Liver (tissue), 9 donors: ENCODE results near the gene CTU1. TPM values are rescaled to one million over a fixed set of nuclear protein-coding genes. Genes with fewer than 3 reads are reported as not detected.

Experiments
- DNase-seq: peaks from one replicate; pipeline ENCODE4 v3.0.0-alpha.2; 2017; ENCODE audit warnings: low spot score
- H3K27ac ChIP-seq, 2 donors: one replicate each; pipeline ENCODE4 v1.7.0; 2013; ENCODE audit warnings: inconsistent platforms in 2 of 2, low read length in 2 of 2, control low read depth in 1 of 2, low read depth in 1 of 2, mild to moderate bottlenecking in 1 of 2
- H3K27me3 ChIP-seq, 4 donors: one replicate each; pipeline versions ENCODE4 v1.6.1 to v1.7.0; 2013; ENCODE audit warnings: low read length in 3 of 4, inconsistent platforms in 1 of 4, mild to moderate bottlenecking in 1 of 4, moderate library complexity in 1 of 4; ENCODE audit not compliant: control insufficient read depth in 4 of 4, insufficient read depth in 4 of 4
- H3K36me3 ChIP-seq, 4 donors: one replicate each; pipeline versions ENCODE4 v1.6.1 to v1.7.0; 2013; ENCODE audit warnings: low read length in 3 of 4, mild to moderate bottlenecking in 3 of 4, low read depth in 1 of 4, moderate library complexity in 1 of 4; ENCODE audit not compliant: control insufficient read depth in 4 of 4, insufficient read depth in 3 of 4
- H3K4me1 ChIP-seq, 4 donors: one replicate each; pipeline versions ENCODE4 v1.6.1 to v1.7.0; 2013; ENCODE audit warnings: low read length in 3 of 4, mild to moderate bottlenecking in 3 of 4, moderate library complexity in 1 of 4; ENCODE audit not compliant: control insufficient read depth in 4 of 4, insufficient read depth in 4 of 4
- H3K4me3 ChIP-seq, 3 donors: one replicate each; pipeline versions ENCODE4 v1.6.1 to v1.7.0; 2013; ENCODE audit warnings: low read length in 3 of 3, control low read depth in 1 of 3, low read depth in 1 of 3, mild to moderate bottlenecking in 1 of 3
- H3K9ac ChIP-seq, 2 donors: one replicate each; pipeline ENCODE4 v1.7.0; 2013; ENCODE audit warnings: low read length in 2 of 2, mild to moderate bottlenecking in 2 of 2, moderate library complexity in 2 of 2, control low read depth in 1 of 2, low read depth in 1 of 2
- H3K9me3 ChIP-seq, 4 donors: one replicate each; pipeline versions ENCODE4 v1.6.1 to v1.7.0; 2013; ENCODE audit warnings: low read length in 3 of 4; ENCODE audit not compliant: control insufficient read depth in 4 of 4
- EGR1 ChIP-seq, 2 donors: IDR thresholded peaks; 2 replicates each; pipeline ENCODE4 v1.6.1; 2016 to 2018; ENCODE audit warnings: antibody characterized with exemption in 2 of 2, low read depth in 2 of 2
- FOXA1 ChIP-seq: IDR thresholded peaks from 2 replicates; pipeline ENCODE4 v1.6.1; 2016; ENCODE audit warnings: antibody characterized with exemption
- FOXA2 ChIP-seq: IDR thresholded peaks from 2 replicates; pipeline ENCODE4 v1.6.1; 2016; ENCODE audit warnings: antibody characterized with exemption
- GABPA ChIP-seq, 2 donors: IDR thresholded peaks in 1 of 2; conservative IDR thresholded peaks in 1 of 2; 2 replicates each; pipeline ENCODE4 v1.6.1; 2016; ENCODE audit warnings: antibody characterized with exemption in 2 of 2, mild to moderate bottlenecking in 1 of 2, moderate library complexity in 1 of 2
- HNF4A ChIP-seq, 2 donors: conservative IDR thresholded peaks; 2 replicates each; pipeline ENCODE4 v1.6.1; 2016; ENCODE audit warnings: antibody characterized with exemption in 2 of 2, mild to moderate bottlenecking in 2 of 2
- HNF4G ChIP-seq: IDR thresholded peaks from 2 replicates; pipeline ENCODE4 v1.6.1; 2016; ENCODE audit warnings: antibody characterized with exemption
- JUND ChIP-seq, 2 donors: IDR thresholded peaks; 2 replicates each; pipeline ENCODE4 v1.6.1; 2016; ENCODE audit warnings: antibody characterized with exemption in 2 of 2
- NR2F2 ChIP-seq: IDR thresholded peaks from 2 replicates; pipeline ENCODE4 v1.6.1; 2016; ENCODE audit warnings: antibody characterized with exemption
- RAD21 ChIP-seq, 2 donors: IDR thresholded peaks; 2 replicates each; pipeline ENCODE4 v1.6.1; 2016; ENCODE audit warnings: antibody characterized with exemption in 2 of 2, mild to moderate bottlenecking in 2 of 2
- REST ChIP-seq: IDR thresholded peaks from 2 replicates; pipeline ENCODE4 v1.6.1; 2016; ENCODE audit warnings: antibody characterized with exemption, mild to moderate bottlenecking
- RXRA ChIP-seq, 2 donors: IDR thresholded peaks; 2 replicates each; pipeline ENCODE4 v1.6.1; 2017 to 2018; ENCODE audit warnings: antibody characterized with exemption in 2 of 2, mild to moderate bottlenecking in 1 of 2
- SP1 ChIP-seq: IDR thresholded peaks from 2 replicates; pipeline ENCODE4 v1.6.1; 2018; ENCODE audit warnings: antibody characterized with exemption, mild to moderate bottlenecking
- TAF1 ChIP-seq: conservative IDR thresholded peaks from 2 replicates; pipeline ENCODE4 v1.6.1; 2016; ENCODE audit warnings: antibody characterized with exemption, mild to moderate bottlenecking
- YY1 ChIP-seq: IDR thresholded peaks from 2 replicates; pipeline ENCODE4 v1.6.1; 2016; ENCODE audit warnings: antibody characterized with exemption, mild to moderate bottlenecking
- WGBS: extraction: QIAGEN DNeasy Blood & Tissue Kit; methylation state at CpG from one replicate; pipeline ENCODE4 v1.1.7; 2013; 5-methylcytosine and 5-hydroxymethylcytosine counted together
- polyA plus RNA-seq, 2 donors: library from polyadenylated mRNA; stranded (reverse) in 1 of 2; unstranded in 1 of 2; fragments of 200-250 nt in 1 of 2; fragments of >200 nt in 1 of 2; fragmentation: Nextera tagmentation in 1 of 2; extraction: Ambion mirVana in 1 of 2; gene quantifications; one replicate each; pipeline versions ENCODE4 v1.2.1 to v1.2.3, GENCODE V29; 2013 to 2015
- total RNA-seq, 2 donors: library from RNA; depleted of rRNA; stranded (reverse); fragments of >200 nt; gene quantifications; one replicate each; pipeline ENCODE4 v1.2.3, GENCODE V29; 2014
- TF ChIP-seq, protein P1 (sequence below): IDR thresholded peaks from 2 replicates; pipeline ENCODE4 v1.6.1; 2016; ENCODE audit warnings: antibody characterized with exemption
- TF ChIP-seq, protein P2 (sequence below): IDR thresholded peaks from 2 replicates; pipeline ENCODE4 v1.6.1; 2016; ENCODE audit warnings: antibody characterized with exemption
- donor health status: healthy.
- donor health status: healthy.
- donor health status: healthy.
- donor health status: healthy.
- donor health status: healthy.

The CTU1 gene
- total and polyA plus RNA-seq, 4 donors, result 0.19 to 3.7 (median 2.5) TPM

- no peak for TF ChIP-seq EGR1 (IDR thresholded peaks at IDR 0.05; ENCODE audit: low read depth in 2 of 2)
- TF ChIP-seq, protein P1, sequence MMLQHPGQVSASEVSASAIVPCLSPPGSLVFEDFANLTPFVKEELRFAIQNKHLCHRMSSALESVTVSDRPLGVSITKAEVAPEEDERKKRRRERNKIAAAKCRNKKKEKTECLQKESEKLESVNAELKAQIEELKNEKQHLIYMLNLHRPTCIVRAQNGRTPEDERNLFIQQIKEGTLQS, result no peak
- no peak for TF ChIP-seq RAD21 (IDR thresholded peaks at IDR 0.05)
- no peak for TF ChIP-seq FOXA1
- TF ChIP-seq HNF4A (conservative IDR thresholded peaks at IDR 0.05), result no peak
- TF ChIP-seq SP1, result no peak
- TF ChIP-seq HNF4G, result no peak
- TF ChIP-seq REST, result no peak
- TF ChIP-seq JUND (IDR thresholded peaks at IDR 0.05), result no peak
- TF ChIP-seq YY1, result no peak
- no peak for TF ChIP-seq NR2F2
- TF ChIP-seq TAF1, result no peak
- TF ChIP-seq FOXA2, result no peak
- H3K9me3 ChIP-seq, result no peaks in the 10 kb centered on the region
- no peaks in the 10 kb centered on the region for H3K27me3 ChIP-seq
- no peak overlapping the region for H3K4me3 ChIP-seq
- peaks cover 0 to 10% (median 2%) of the 10 kb centered on the region in 4 donors for H3K4me1 ChIP-seq
- no peak overlapping the region for H3K27ac ChIP-seq
- no peak overlapping the region for H3K9ac ChIP-seq
- no peak for DNase-seq
- no peaks in the 10 kb centered on the region for H3K36me3 ChIP-seq
- 90% methylated on average over 8 of the region's 8 CpGs for WGBS
Observed at GRCh38 chr19:51121257-51121656, 13.0 kb upstream of the CTU1 start.

- Histone ChIP-seq H3K4me1 (peaks cover 0 to 7% (median 2%) of the 10 kb centered on the region in 4 donors), H3K9ac (no peak overlapping the region), H3K36me3 (no peaks in the 10 kb centered on the region), H3K27me3 (no peaks in the 10 kb centered on the region), H3K27ac (no peak overlapping the region), H3K4me3 (no peak overlapping the region), H3K9me3 (no peaks in the 10 kb centered on the region)
- 78% methylated on average over 6 of the region's 6 CpGs for WGBS
- DNase-seq, result no peak
- no peak for TF ChIP-seq RXRA (IDR thresholded peaks at IDR 0.05)
Observed at GRCh38 chr19:51120160-51120559, 12.0 kb upstream of the CTU1 start.

DNA sequence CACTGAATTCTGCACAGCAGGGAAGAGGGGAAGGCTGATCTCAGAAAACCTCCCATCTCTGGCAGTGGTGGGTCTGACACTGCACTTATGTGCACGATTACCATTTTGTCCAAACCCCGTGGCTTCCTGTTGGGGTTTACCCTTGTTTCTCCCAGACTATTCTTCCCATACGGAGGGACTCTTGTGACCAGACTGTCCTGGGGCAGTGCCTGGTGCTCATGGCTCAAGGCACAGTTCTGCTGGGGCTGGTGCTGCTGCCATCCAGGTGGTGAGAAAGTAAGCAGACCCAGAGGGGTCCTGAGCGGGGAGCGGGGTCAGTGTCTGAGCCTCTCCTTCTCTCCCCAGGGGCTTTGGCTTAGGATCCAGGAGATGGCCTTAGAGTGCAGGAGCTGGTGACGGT is 11.4 kb upstream of the CTU1 start:
- WGBS, result 77% methylated on average over 6 of the region's 6 CpGs
- Histone ChIP-seq H3K9ac (no peak overlapping the region), H3K4me1 (peaks cover 0 to 7% (median 2%) of the 10 kb centered on the region in 4 donors), H3K9me3 (no peaks in the 10 kb centered on the region), H3K27ac (no peak overlapping the region), H3K27me3 (no peaks in the 10 kb centered on the region), H3K36me3 (no peaks in the 10 kb centered on the region), H3K4me3 (no peak overlapping the region)
- TF ChIP-seq EGR1 (IDR thresholded peaks at IDR 0.05; ENCODE audit: low read depth in 2 of 2) (no peak), RXRA (IDR thresholded peaks at IDR 0.05) (no peak), NR2F2 (no peak), FOXA1 (no peak), RAD21 (IDR thresholded peaks at IDR 0.05) (no peak), FOXA2 (no peak), TAF1 (no peak), YY1 (no peak), REST (no peak), GABPA (IDR thresholded peaks at IDR 0.05 in 1 of 2, conservative IDR thresholded peaks at IDR 0.05 in 1 of 2) (no peak), HNF4G (no peak)
- TF ChIP-seq, protein P2, sequence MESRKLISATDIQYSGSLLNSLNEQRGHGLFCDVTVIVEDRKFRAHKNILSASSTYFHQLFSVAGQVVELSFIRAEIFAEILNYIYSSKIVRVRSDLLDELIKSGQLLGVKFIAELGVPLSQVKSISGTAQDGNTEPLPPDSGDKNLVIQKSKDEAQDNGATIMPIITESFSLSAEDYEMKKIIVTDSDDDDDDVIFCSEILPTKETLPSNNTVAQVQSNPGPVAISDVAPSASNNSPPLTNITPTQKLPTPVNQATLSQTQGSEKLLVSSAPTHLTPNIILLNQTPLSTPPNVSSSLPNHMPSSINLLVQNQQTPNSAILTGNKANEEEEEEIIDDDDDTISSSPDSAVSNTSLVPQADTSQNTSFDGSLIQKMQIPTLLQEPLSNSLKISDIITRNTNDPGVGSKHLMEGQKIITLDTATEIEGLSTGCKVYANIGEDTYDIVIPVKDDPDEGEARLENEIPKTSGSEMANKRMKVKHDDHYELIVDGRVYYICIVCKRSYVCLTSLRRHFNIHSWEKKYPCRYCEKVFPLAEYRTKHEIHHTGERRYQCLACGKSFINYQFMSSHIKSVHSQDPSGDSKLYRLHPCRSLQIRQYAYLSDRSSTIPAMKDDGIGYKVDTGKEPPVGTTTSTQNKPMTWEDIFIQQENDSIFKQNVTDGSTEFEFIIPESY, result no peak
- no peak for DNase-seq
